Osteocyte (in vitro differentiated cells): Measurements from ENCODE around the gene RASL11B. TPM values are rescaled to one million over a fixed set of nuclear protein-coding genes. Genes with fewer than 3 reads are reported as not detected.

ENCODE experiments used
- DNase-seq: peaks from one replicate; pipeline ENCODE4 v3.0.0; 2021; ENCODE audit warnings: mixed read lengths; ENCODE audit not compliant: unreplicated experiment; ENCODE audit errors: extremely low spot score
- H3K27ac Mint-ChIP-seq: one replicate; pipeline ENCODE4 v1.8.0; 2021; ENCODE audit warnings: mild to moderate bottlenecking, mixed read lengths; ENCODE audit not compliant: unreplicated experiment
- H3K27me3 Mint-ChIP-seq: one replicate; pipeline ENCODE4 v1.8.0; 2021; ENCODE audit warnings: mixed read lengths; ENCODE audit not compliant: unreplicated experiment
- H3K36me3 Mint-ChIP-seq: one replicate; pipeline ENCODE4 v1.8.0; 2021; ENCODE audit warnings: mixed read lengths; ENCODE audit not compliant: unreplicated experiment
- H3K4me1 Mint-ChIP-seq: one replicate; pipeline ENCODE4 v1.8.0; 2021; ENCODE audit warnings: mixed read lengths; ENCODE audit not compliant: unreplicated experiment
- H3K4me3 Mint-ChIP-seq: one replicate; pipeline ENCODE4 v1.8.0; 2021; ENCODE audit warnings: mild to moderate bottlenecking, moderate library complexity, mixed read lengths; ENCODE audit not compliant: unreplicated experiment
- H3K9me3 Mint-ChIP-seq: one replicate; pipeline ENCODE4 v1.8.0; 2021; ENCODE audit warnings: mixed read lengths; ENCODE audit not compliant: unreplicated experiment
- CTCF ChIP-seq: fragments of 200-600 bp; sonication (generic); IDR thresholded peaks from 2 replicates; pipeline ENCODE4 v1.5.0; 2021; ENCODE audit warnings: antibody characterized with exemption, mild to moderate bottlenecking, moderate library complexity
- total RNA-seq: library from RNA; stranded (reverse); gene quantifications from 2 replicates; pipeline ENCODE4 v1.2.1, GENCODE V29; 2021

RASL11B gene
- total RNA-seq, 1 donor from 2014 or later, result 0.94 TPM

GRCh38 chr4:52844596-52844995, 17.5 kb upstream of the RASL11B start:
- Mint-ChIP-seq H3K27me3 (peaks cover 1% of the 10 kb centered on the region), H3K36me3 (no peaks in the 10 kb centered on the region)

GRCh38 chr4:52846502-52846901, 15.6 kb upstream of the RASL11B start:
- Mint-ChIP-seq H3K27ac (no peak overlapping the region), H3K4me1 (no peaks in the 10 kb centered on the region), H3K36me3 (no peaks in the 10 kb centered on the region), H3K4me3 (no peak overlapping the region), H3K9me3 (no peaks in the 10 kb centered on the region), H3K27me3 (peaks cover 3% of the 10 kb centered on the region)
- no peak for DNase-seq
- TF ChIP-seq CTCF, result no peak

More at GRCh38 chr4:52844596-52844995, 17.5 kb upstream of the RASL11B start:
- Mint-ChIP-seq H3K9me3 (no peaks in the 10 kb centered on the region), H3K27ac (no peak overlapping the region), H3K4me1 (no peaks in the 10 kb centered on the region), H3K4me3 (no peak overlapping the region)
- DNase-seq, result no peak
- TF ChIP-seq CTCF, result no peak

- no peak for TF ChIP-seq CTCF
- peaks cover 9% of the 10 kb centered on the region for H3K4me1 Mint-ChIP-seq
- H3K27me3 Mint-ChIP-seq, result peaks cover 3% of the 10 kb centered on the region
- H3K36me3 Mint-ChIP-seq, result no peaks in the 10 kb centered on the region
- no peak overlapping the region for H3K4me3 Mint-ChIP-seq
- no peaks in the 10 kb centered on the region for H3K9me3 Mint-ChIP-seq
- no peak for DNase-seq
- no peak overlapping the region for H3K27ac Mint-ChIP-seq
Observed at GRCh38 chr4:52848254-52848653, 13.9 kb upstream of the RASL11B start.

GRCh38 chr4:52850406-52851124, 11.6 kb upstream of the RASL11B start:
- H3K9me3 Mint-ChIP-seq, result no peaks in the 10 kb centered on the region
- no peak overlapping the region for H3K4me3 Mint-ChIP-seq
- TF ChIP-seq CTCF, result no peak
- peaks cover 15% of the 10 kb centered on the region for H3K4me1 Mint-ChIP-seq
- DNase-seq, result no peak
- no peak overlapping the region for H3K27ac Mint-ChIP-seq
- no peaks in the 10 kb centered on the region for H3K36me3 Mint-ChIP-seq
- H3K27me3 Mint-ChIP-seq, result peaks cover 3% of the 10 kb centered on the region

- Mint-ChIP-seq H3K9me3 (no peaks in the 10 kb centered on the region), H3K27me3 (peaks cover 4% of the 10 kb centered on the region), H3K36me3 (no peaks in the 10 kb centered on the region), H3K4me3 (no peak overlapping the region), H3K27ac (no peak overlapping the region), H3K4me1 (peaks cover 15% of the 10 kb centered on the region)
- no peak for TF ChIP-seq CTCF
- no peak for DNase-seq
Observed at GRCh38 chr4:52852041-52852440, 10.1 kb upstream of the RASL11B start.
